CD14-positive monocyte (primary cell): ENCODE measurements around the gene CFHR5. TPM values are rescaled to one million over a fixed set of nuclear protein-coding genes. Genes with fewer than 3 reads are reported as not detected.

Source experiments
- DNase-seq, 3 donors: peaks; one replicate each; pipeline ENCODE4 v3.0.0-alpha.2; 2011 to 2022
- H2AFZ ChIP-seq: 2 replicates; pipeline ENCODE4 v1.6.0; 2012; ENCODE audit warnings: mild to moderate bottlenecking, low read depth, low read length, inconsistent platforms; ENCODE audit not compliant: insufficient read depth, poor library complexity, severe bottlenecking
- H3K27ac ChIP-seq, 2 donors: 1 replicate in 1 of 2; 2 replicates in 1 of 2; pipeline ENCODE4 v1.5.1; 2012 to 2013; ENCODE audit warnings: low read length in 2 of 2, control low read depth in 1 of 2, inconsistent platforms in 1 of 2, low read depth in 1 of 2, mild to moderate bottlenecking in 1 of 2
- H3K27me3 ChIP-seq, 2 donors: one replicate each; pipeline versions ENCODE4 v1.6.0 to v1.6.1; 2011 to 2013; ENCODE audit warnings: low read length in 2 of 2; ENCODE audit not compliant: control insufficient read depth in 2 of 2, insufficient read depth in 2 of 2
- H3K36me3 ChIP-seq, 2 donors: replicated peaks in 1 of 2; 1 replicate in 1 of 2; 2 replicates in 1 of 2; pipeline versions ENCODE4 v1.5.1 to v1.6.1; 2012 to 2013; ENCODE audit warnings: low read length in 2 of 2, control low read depth in 1 of 2, inconsistent platforms in 1 of 2, mild to moderate bottlenecking in 1 of 2; ENCODE audit not compliant: insufficient read depth in 2 of 2, control insufficient read depth in 1 of 2
- H3K4me1 ChIP-seq, 2 donors: 1 replicate in 1 of 2; 2 replicates in 1 of 2; pipeline versions ENCODE4 v1.5.1 to v1.6.1; 2012 to 2013; ENCODE audit warnings: low read length in 2 of 2, control low read depth in 1 of 2, inconsistent platforms in 1 of 2, mild to moderate bottlenecking in 1 of 2, moderate library complexity in 1 of 2; ENCODE audit not compliant: insufficient read depth in 2 of 2, control insufficient read depth in 1 of 2
- H3K4me2 ChIP-seq: replicated peaks from 2 replicates; pipeline ENCODE3; 2012; ENCODE audit warnings: low read length, moderate library complexity, mild to moderate bottlenecking; ENCODE audit not compliant: poor library complexity, severe bottlenecking; ENCODE audit errors: extremely low read depth
- H3K4me3 ChIP-seq, 3 experiments: fragments of 200-600 bp in 1 of 3; sonication (generic) in 1 of 3; replicated peaks in 1 of 3; 1 replicate in 2 of 3; 2 replicates in 1 of 3; pipeline ENCODE4 v1.5.1; 2011 to 2013; ENCODE audit warnings: low read length in 3 of 3, mild to moderate bottlenecking in 3 of 3, control low read depth in 2 of 3, low read depth in 2 of 3, inconsistent platforms in 1 of 3, moderate library complexity in 1 of 3
- H3K79me2 ChIP-seq: 2 replicates; pipeline ENCODE4 v1.6.0; 2012; ENCODE audit warnings: mild to moderate bottlenecking, control low read depth, inconsistent platforms, low read length, moderate library complexity; ENCODE audit not compliant: insufficient read depth
- H3K9ac ChIP-seq: 2 replicates; pipeline ENCODE4 v1.6.0; 2017; ENCODE audit warnings: low read length, mild to moderate bottlenecking; ENCODE audit not compliant: insufficient read depth, poor library complexity, severe bottlenecking
- H3K9me3 ChIP-seq, 2 donors: replicated peaks in 1 of 2; 1 replicate in 1 of 2; 2 replicates in 1 of 2; pipeline versions ENCODE4 v1.5.1 to v1.6.1; 2012 to 2013; ENCODE audit warnings: low read length in 2 of 2, control low read depth in 1 of 2; ENCODE audit not compliant: control insufficient read depth in 1 of 2, insufficient read depth in 1 of 2
- H4K20me1 ChIP-seq: 2 replicates; pipeline ENCODE4 v1.6.0; 2012; ENCODE audit warnings: mild to moderate bottlenecking, low read length, control low read depth, moderate library complexity; ENCODE audit not compliant: insufficient read depth
- H3K27ac Mint-ChIP-seq, 7 donors: one replicate each; pipeline ENCODE4 v1.8.0; 2020; ENCODE audit warnings: mild to moderate bottlenecking in 7 of 7, mixed read lengths in 7 of 7, moderate library complexity in 6 of 7, inconsistent platforms in 2 of 7
- H3K27me3 Mint-ChIP-seq, 3 donors: one replicate each; pipeline ENCODE4 v1.8.0; 2021 to 2022; ENCODE audit warnings: low read depth in 3 of 3, mild to moderate bottlenecking in 3 of 3, mixed read lengths in 3 of 3, moderate library complexity in 3 of 3, inconsistent platforms in 1 of 3
- H3K36me3 Mint-ChIP-seq, 2 donors: one replicate each; pipeline ENCODE4 v1.8.0; 2020; ENCODE audit warnings: mixed read lengths in 2 of 2, inconsistent platforms in 1 of 2, mild to moderate bottlenecking in 1 of 2
- H3K4me1 Mint-ChIP-seq: one replicate; pipeline ENCODE4 v1.8.0; 2020; ENCODE audit warnings: mild to moderate bottlenecking, mixed read lengths
- H3K4me3 Mint-ChIP-seq, 2 donors: one replicate each; pipeline ENCODE4 v1.8.0; 2020; ENCODE audit warnings: mild to moderate bottlenecking in 2 of 2, mixed read lengths in 2 of 2, moderate library complexity in 1 of 2
- H3K9me3 Mint-ChIP-seq, 7 donors: one replicate each; pipeline ENCODE4 v1.8.0; 2020 to 2022; ENCODE audit warnings: mixed read lengths in 7 of 7, mild to moderate bottlenecking in 6 of 7, moderate library complexity in 6 of 7, inconsistent platforms in 2 of 7
- CTCF ChIP-seq: fragments of 200-600 bp; IDR thresholded peaks from one replicate; pipeline ENCODE4 v1.8.0; 2022; ENCODE audit warnings: antibody characterized with exemption, mild to moderate bottlenecking
- WGBS: methylation state at CpG from one replicate; pipeline ENCODE4 v1.1.5; 2013; ENCODE audit warnings: missing lambda C conversion rate; ENCODE audit not compliant: insufficient coverage; 5-methylcytosine and 5-hydroxymethylcytosine counted together
- intact Hi-C, 2 donors: fragments of 100-400 bp; cut with micrococcal nuclease; formaldehyde crosslinking; loops; one replicate each; pipeline versions ENCODE4 v1.15.0 to v1.15.1; 2023
- polyA plus RNA-seq, 3 donors: library from polyadenylated mRNA; depleted of rRNA in 1 of 3; unstranded in 2 of 3; stranded (reverse) in 1 of 3; fragments of 300-500 nt in 2 of 3; fragments of >200 nt in 1 of 3; fragmentation: Illumina TruSeq in 2 of 3; gene quantifications; 1 replicate in 2 of 3; 2 replicates in 1 of 3; pipeline ENCODE4 v1.2.3, GENCODE V29; 2012 to 2021

CFHR5 gene
- polyA plus RNA-seq, 3 donors, result not detected

GRCh38 chr1:196970182-196970581 lies 7.2 kb upstream of the CFHR5 start:
- H3K4me2 ChIP-seq, result no peak overlapping the region
- TF ChIP-seq CTCF, result no peak
- no peak overlapping the region for H2AFZ ChIP-seq
- H3K4me3 ChIP-seq, result no peak overlapping the region
- Mint-ChIP-seq H3K4me1 (no peaks in the 10 kb centered on the region), H3K36me3 (no peaks in the 10 kb centered on the region), H3K27ac (no peak overlapping the region), H3K27me3 (no peaks in the 10 kb centered on the region), H3K9me3 (peaks cover 0 to 1% (median 0%) of the 10 kb centered on the region in 7 donors), H3K4me3 (no peak overlapping the region)
- no peaks in the 10 kb centered on the region for H3K27me3 ChIP-seq
- no peaks in the 10 kb centered on the region for H4K20me1 ChIP-seq
- H3K4me1 ChIP-seq, result no peaks in the 10 kb centered on the region
- WGBS, result no CpG with 5 or more reads among the region's 1 CpG
- no peak overlapping the region for H3K27ac ChIP-seq
- DNase-seq, result no peak
- no peaks in the 10 kb centered on the region for H3K36me3 ChIP-seq
- no peaks in the 10 kb centered on the region for H3K9me3 ChIP-seq
- intact Hi-C loops, result no loop called here
- H3K9ac ChIP-seq, result no peak overlapping the region
- H3K79me2 ChIP-seq, result no peaks in the 10 kb centered on the region

GRCh38 chr1:196976278-196976677 lies 1.1 kb upstream of the CFHR5 start:
- Histone ChIP-seq H3K27me3 (no peaks in the 10 kb centered on the region), H3K27ac (no peak overlapping the region), H3K9ac (no peak overlapping the region), H3K79me2 (no peaks in the 10 kb centered on the region), H3K4me2 (no peak overlapping the region), H3K4me1 (no peaks in the 10 kb centered on the region), H3K36me3 (no peaks in the 10 kb centered on the region), H3K9me3 (no peaks in the 10 kb centered on the region), H2AFZ (no peak overlapping the region), H3K4me3 (no peak overlapping the region), H4K20me1 (no peaks in the 10 kb centered on the region)
- Mint-ChIP-seq H3K9me3 (peaks cover 0 to 2% (median 0%) of the 10 kb centered on the region in 7 donors), H3K36me3 (no peaks in the 10 kb centered on the region), H3K27ac (no peak overlapping the region), H3K27me3 (peaks cover 0 to 2% (median 0%) of the 10 kb centered on the region in 3 donors), H3K4me1 (no peaks in the 10 kb centered on the region), H3K4me3 (no peak overlapping the region)
- TF ChIP-seq CTCF, result no peak
- DNase-seq, result no peak
- intact Hi-C loops, result no loop called here
- 93% methylated on average over 4 of the region's 4 CpGs for WGBS
